Measurements from ENCODE around the gene ITIH3.

ITIH3 gene

DNA sequence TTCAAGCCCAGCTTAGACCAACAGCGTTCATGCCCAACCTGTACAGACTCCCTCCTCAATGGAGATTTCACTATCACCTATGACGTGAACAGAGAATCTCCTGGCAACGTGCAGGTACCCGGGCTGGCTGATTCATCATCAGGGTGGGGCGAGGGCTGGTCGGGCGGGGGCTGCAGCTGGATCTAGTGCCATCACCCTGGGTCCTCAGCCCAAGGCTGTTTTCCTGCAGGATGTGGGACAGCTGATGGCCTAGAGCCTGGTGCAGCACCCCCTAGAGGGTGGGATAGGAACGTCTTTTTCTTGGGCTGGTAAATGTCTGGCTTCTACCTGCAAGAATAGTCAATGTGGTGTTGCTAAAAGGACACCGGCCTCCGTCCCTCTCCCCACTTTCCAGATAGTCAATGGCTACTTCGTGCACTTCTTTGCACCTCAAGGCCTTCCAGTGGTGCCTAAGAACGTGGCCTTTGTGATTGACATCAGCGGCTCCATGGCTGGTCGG, 4.4 kb downstream of the ITIH3 start:
- peak; percentile 61 for DNase-seq (ENCODE audit: low spot score)
- TF ChIP-seq, protein P1, sequence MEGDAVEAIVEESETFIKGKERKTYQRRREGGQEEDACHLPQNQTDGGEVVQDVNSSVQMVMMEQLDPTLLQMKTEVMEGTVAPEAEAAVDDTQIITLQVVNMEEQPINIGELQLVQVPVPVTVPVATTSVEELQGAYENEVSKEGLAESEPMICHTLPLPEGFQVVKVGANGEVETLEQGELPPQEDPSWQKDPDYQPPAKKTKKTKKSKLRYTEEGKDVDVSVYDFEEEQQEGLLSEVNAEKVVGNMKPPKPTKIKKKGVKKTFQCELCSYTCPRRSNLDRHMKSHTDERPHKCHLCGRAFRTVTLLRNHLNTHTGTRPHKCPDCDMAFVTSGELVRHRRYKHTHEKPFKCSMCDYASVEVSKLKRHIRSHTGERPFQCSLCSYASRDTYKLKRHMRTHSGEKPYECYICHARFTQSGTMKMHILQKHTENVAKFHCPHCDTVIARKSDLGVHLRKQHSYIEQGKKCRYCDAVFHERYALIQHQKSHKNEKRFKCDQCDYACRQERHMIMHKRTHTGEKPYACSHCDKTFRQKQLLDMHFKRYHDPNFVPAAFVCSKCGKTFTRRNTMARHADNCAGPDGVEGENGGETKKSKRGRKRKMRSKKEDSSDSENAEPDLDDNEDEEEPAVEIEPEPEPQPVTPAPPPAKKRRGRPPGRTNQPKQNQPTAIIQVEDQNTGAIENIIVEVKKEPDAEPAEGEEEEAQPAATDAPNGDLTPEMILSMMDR (IDR thresholded peaks at IDR 0.05; ENCODE audit: extremely low read depth, missing control alignments), result peak; percentile 38

DNA sequence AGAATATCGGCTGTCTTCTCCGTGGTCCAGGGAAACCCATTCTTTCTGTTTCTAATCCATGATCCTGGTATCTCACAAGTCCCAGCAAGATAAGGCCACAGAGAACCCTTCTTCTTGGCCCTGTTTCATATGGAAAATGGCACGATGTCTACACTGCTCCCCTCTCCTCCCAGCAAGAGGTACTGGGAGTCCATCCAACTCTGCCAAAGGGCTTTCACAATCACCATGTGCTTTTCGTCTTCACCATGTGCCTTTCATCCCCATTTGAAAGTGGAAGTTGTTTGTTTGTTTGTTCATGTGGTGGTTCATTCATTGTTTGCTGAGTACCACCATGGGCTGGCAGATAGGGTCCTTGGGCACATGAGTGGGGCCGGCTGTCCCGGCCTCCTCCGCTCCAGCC, 5.5 kb downstream of the ITIH3 start:
- TF ChIP-seq, protein P1 (IDR thresholded peaks at IDR 0.05; ENCODE audit: extremely low read depth, missing control alignments), result no peak
- no peak for DNase-seq (ENCODE audit: low spot score)

DNA sequence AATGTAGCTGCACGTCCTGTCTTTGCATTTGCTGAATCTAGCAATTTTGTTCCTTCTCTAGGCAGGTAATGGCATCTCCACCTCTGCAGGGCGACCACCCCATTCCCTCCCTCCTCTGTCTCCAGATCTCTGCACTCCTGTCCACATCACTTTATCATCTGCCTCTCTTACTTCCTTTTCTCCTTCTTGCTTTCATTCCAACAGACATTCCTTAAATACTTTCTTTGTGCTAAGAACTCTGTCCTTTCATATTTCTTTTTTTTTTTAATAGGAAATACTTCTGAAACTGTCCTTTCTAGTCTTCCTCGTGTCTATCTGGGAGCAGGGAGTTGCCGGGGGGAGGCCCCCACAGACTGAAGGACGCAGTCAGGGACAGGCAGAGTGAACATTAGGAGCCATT, 7.2 kb downstream of the ITIH3 start:
- no peak for DNase-seq (ENCODE audit: low spot score)
- TF ChIP-seq, protein P1 (IDR thresholded peaks at IDR 0.05; ENCODE audit: extremely low read depth, missing control alignments), result no peak

DNA sequence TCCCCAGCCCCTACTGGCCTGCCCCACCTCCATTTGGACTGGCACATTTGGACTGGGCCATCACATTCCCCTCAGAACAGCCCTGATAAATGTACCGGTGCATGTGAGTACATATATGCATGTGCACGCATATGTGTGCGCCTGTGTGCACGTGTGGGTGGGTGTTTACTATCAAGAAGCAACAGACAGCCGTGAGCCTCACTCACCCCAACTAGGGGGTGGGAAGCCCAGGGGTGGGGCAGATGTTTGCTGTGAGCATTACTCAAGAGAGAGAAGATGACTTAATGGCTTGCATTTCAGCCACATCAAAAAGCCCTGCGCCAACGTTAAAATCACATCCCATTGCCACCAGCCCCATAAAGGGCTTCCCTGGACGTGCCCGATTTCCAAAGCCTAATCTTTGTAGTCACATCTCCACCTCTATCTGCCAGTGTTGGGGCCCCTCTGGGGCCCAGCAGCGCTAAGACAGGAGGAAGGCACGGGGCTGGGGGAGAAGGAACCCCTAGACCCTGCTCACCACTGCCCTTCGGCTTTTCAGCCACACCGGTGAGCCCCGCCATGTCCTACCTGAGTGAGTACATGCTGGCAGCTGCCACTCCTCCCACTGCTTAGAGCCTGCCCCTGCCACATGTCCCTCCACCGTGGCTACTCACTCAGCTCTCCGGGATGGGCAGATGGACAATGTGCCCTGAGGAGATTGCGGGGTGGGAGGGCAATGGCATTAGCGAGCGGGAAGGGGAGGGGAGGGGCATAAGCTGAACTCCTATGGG, 10.9 kb downstream of the ITIH3 start:
- DNase-seq (ENCODE audit: low spot score), result no peak

DNA sequence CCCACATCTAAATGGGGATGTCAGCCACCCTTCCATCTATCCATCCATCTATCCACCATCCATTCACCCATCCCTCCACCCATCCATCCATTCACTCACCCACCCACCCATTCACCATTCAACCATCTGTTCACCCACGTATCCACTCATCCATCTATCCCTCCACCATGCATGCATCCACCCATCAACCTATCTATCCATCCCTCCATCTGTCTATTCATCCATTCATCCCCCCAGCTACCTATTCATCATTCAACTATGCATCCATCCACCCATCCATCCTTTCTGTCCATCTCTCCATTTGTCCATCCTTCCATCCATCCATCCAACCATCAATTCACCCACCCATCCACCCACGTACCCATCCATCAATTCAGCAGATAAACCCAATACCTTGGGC, 14.6 kb downstream of the ITIH3 start:
- DNase-seq (ENCODE audit: low spot score), result no peak
- TF ChIP-seq, protein P1 (IDR thresholded peaks at IDR 0.05; ENCODE audit: extremely low read depth, missing control alignments), result no peak

More for the DNA sequence above, 10.9 kb downstream of the ITIH3 start:
- TF ChIP-seq, protein P1 (IDR thresholded peaks at IDR 0.05; ENCODE audit: extremely low read depth, missing control alignments), result no peak

DNA sequence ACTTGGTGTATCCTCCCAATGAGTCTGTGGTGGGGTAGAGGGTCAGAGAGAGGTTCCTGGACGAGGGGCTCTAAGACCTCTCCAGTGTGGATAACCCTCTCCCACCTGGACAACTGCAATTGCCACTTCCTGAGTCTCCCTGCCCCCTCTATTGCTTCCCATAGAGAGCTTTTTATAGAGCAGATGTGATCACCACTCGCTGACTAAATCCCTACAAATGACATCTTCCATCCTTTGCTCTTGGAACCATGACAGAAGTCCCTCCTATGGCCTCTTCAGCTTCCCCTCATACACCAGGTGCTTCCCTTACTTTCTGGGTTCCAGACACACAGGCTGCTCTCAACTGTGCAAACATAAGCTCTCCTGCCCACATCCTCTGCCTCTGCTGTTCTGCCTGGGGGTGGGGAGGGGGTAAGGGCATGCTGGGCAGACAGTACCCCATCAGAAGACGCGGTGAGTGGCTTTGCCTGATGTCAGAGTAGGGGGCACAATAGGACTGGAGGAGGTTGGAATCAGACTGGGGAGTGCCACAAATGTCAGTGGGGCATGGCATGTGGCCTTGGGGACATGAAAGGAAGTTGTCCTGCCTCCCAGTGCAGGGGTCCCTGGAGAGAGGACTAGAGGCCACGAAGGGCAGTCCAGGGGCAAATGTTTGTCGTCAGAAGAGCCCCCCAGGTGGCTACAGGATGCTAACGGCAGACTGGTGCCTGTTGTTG, 15.2 kb downstream of the ITIH3 start:
- no peak for DNase-seq (ENCODE audit: low spot score)
- TF ChIP-seq, protein P1 (IDR thresholded peaks at IDR 0.05; ENCODE audit: extremely low read depth, missing control alignments), result no peak

DNA sequence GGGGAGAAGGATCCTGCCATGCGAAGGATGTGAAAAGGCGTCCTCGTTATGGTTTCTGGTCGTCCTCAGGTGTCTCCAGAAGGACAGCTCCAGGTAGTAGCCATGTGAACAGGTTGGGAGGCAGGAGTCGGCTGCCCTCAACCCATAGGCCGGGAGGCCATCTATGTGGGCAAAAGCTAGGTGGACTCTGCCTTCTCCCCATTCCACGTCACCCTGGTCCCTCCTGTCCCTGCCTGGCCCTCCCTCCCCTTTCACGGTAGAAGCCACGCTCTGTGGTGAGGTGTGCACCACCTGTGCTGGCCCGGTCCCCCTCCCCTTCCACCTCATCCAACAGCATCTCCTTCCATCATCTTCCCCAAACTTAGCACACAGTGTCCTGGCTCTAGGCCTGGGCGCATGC, 16.3 kb downstream of the ITIH3 start:
- TF ChIP-seq, protein P1 (IDR thresholded peaks at IDR 0.05; ENCODE audit: extremely low read depth, missing control alignments), result no peak
- DNase-seq (ENCODE audit: low spot score), result no peak

Measured in GM20000 (cell line).